GM21737 (cell line): ENCODE results near the gene RPL28.

Source experiments
- ATAC-seq: cut with Tn5 transposase; IDR thresholded peaks from one replicate; pipeline ENCODE4 v1.9.1; 2021; ENCODE audit warnings: mild to moderate bottlenecking, moderate library complexity; ENCODE audit not compliant: unreplicated experiment

RPL28 gene

GRCh38 chr19:55372316-55373081 is 13.2 kb upstream of the RPL28 start:
- ATAC-seq = no peak

- ATAC-seq = no peak
These were observed 12.3 kb upstream of the RPL28 start for GRCh38 chr19:55373306-55373992.

GRCh38 chr19:55373993-55374757 is 11.6 kb upstream of the RPL28 start:
- ATAC-seq = no peak

GRCh38 chr19:55376241-55376933 is 9.3 kb upstream of the RPL28 start, which contains the start of gene TMEM190:
TSS of gene TMEM190 (plus strand) at chr19:55376826. CDS start at chr19:55376854, 28 bp downstream.
- ATAC-seq = no peak

- ATAC-seq = no peak
These were observed 8.2 kb upstream of the RPL28 start for GRCh38 chr19:55377356-55378131.

- no peak for ATAC-seq
These were observed 6.6 kb upstream of the RPL28 start for GRCh38 chr19:55379174-55379573.

- no peak for ATAC-seq
These were observed 3.7 kb upstream of the RPL28 start for GRCh38 chr19:55382013-55382412.

GRCh38 chr19:55382522-55383054 is 3.1 kb upstream of the RPL28 start:
- ATAC-seq = no peak

GRCh38 chr19:55383279-55384130 is 2.2 kb upstream of the RPL28 start:
- ATAC-seq = no peak

- ATAC-seq = no peak
These were observed 1.4 kb upstream of the RPL28 start, which contains the start of gene TMEM238 for GRCh38 chr19:55384131-55384919. TSS of gene TMEM238 (minus strand) at chr19:55384292. CDS start at chr19:55384259, 33 bp downstream.

GRCh38 chr19:55384920-55385723 is 610 bp upstream of the RPL28 start:
- peak; percentile 47 for ATAC-seq

- no peak for ATAC-seq
These were observed 800 bp downstream of the RPL28 start for GRCh38 chr19:55386493-55386971.

GRCh38 chr19:55387736-55388497 is 2.2 kb downstream of the RPL28 start:
- ATAC-seq = no peak

GRCh38 chr19:55389386-55390317 is 3.9 kb downstream of the RPL28 start:
- ATAC-seq = no peak

GRCh38 chr19:55390461-55390880 is 4.7 kb downstream of the RPL28 start:
- ATAC-seq = no peak
